Measurements from ENCODE around the gene KMT2E.
"Not testable (repeated sequence)": the region's sequence is repeated elsewhere in the genome, so short reads cannot be mapped to it uniquely, and the experiment has no call there.

The KMT2E gene

DNA sequence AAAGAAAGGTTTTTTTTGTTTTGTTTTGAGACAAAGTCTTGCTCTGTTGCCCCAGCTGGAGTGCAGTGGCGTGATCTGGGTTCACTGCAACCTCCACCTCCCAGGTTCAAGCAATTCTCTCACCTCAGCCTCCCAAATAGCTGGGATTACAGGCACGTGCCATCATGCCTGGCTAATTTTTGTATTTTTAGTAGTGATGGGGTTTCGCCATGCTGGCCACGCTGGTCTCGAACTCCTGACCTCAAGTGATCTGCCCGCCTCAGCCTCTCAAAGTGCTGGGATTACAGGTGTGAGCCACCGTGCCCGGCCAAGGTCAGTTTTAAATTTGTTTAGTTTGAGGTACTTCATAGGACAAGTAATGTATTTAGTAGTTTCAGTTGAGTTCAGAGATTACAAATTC, 9.0 kb upstream of the KMT2E start:
- Mint-ChIP-seq H3K4me3 (peak overlapping the region; percentile 19), H3K36me3 (ENCODE audit: insufficient read depth) (peaks cover 19% of the 10 kb centered on the region), H3K4me1 (peaks cover 76% of the 10 kb centered on the region)
- ATAC-seq (replicated peaks; ENCODE audit: extremely low read depth, poor library complexity, severe bottlenecking); DNase-seq (ENCODE audit: low spot score in 2 of 2); H3K27ac Mint-ChIP-seq (ENCODE audit: low read depth); H3K9me3 Mint-ChIP-seq; H3K27me3 Mint-ChIP-seq: not testable (repeated sequence)

DNA sequence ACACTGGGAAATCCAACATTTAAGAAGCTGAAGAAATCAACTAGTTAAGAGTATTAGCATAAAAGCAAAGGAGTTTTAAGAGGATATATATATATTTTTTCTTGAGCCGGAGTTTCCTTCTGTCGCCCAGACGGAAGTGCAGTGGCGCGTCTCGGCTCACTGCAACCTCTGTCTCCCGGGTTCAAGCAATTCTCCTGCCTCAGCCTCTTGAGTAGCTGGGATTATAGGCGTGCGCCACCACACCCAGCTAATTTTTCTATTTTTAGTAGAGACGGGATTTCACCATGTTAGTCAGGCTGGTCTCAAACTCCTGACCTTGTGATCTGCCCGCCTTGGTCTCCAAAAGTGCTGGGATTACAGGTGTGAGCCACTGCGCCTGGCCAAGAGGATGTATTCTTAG, 8.5 kb upstream of the KMT2E start:
- not testable (repeated sequence) for DNase-seq (ENCODE audit: low spot score in 2 of 2); H3K27ac Mint-ChIP-seq (ENCODE audit: low read depth); H3K27me3 Mint-ChIP-seq; ATAC-seq (replicated peaks; ENCODE audit: extremely low read depth, poor library complexity, severe bottlenecking); H3K9me3 Mint-ChIP-seq
- Mint-ChIP-seq H3K4me1 (peaks cover 76% of the 10 kb centered on the region), H3K36me3 (ENCODE audit: insufficient read depth) (peaks cover 22% of the 10 kb centered on the region), H3K4me3 (peak overlapping the region; percentile 36)

DNA sequence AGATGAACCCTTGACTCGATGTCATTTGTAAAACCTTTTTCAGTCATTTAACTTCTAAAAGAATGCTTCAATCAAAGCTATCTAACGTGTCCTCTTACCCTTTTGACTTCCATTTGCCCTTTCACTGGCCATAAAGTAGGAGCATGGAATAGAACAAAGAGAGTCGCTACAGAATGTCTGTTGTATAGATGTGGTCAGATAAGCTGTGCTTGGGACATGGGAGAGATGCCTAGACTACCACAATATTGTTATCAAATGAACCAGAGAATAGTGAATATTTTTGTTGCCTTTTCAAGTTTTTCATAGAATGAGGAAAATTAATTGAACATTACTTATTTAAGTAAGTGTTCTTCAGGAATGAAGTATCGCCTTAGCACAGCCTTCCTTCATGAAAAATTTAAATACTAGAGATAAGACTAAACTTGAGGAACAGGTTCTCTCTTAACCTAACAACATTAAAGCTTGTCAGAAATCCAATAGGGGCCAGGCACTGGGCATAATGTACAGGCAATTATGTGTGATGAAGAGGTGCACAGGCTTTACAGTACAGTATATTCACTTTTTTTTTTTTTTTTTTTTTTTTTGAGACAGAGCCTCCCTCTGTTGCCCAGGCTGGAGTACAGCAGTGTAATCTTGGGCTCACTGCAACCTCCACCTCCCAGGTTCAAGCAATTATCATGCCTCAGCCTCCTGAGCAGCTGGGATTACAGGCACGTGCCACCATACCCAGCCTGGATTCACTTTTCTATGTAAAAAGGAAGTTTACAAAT, 7.5 kb upstream of the KMT2E start:
- peak overlapping the region; percentile 73 for H3K27ac Mint-ChIP-seq (ENCODE audit: low read depth)
- peaks cover 29% of the 10 kb centered on the region for H3K36me3 Mint-ChIP-seq (ENCODE audit: insufficient read depth)
- ATAC-seq (replicated peaks; ENCODE audit: extremely low read depth, poor library complexity, severe bottlenecking), result peak; percentile 15
- no peak for DNase-seq (ENCODE audit: low spot score in 2 of 2)
- no peaks in the 10 kb centered on the region for H3K27me3 Mint-ChIP-seq
- H3K9me3 Mint-ChIP-seq, result no peaks in the 10 kb centered on the region
- H3K4me3 Mint-ChIP-seq, result peak overlapping the region; percentile 36
- H3K4me1 Mint-ChIP-seq, result peaks cover 70% of the 10 kb centered on the region

DNA sequence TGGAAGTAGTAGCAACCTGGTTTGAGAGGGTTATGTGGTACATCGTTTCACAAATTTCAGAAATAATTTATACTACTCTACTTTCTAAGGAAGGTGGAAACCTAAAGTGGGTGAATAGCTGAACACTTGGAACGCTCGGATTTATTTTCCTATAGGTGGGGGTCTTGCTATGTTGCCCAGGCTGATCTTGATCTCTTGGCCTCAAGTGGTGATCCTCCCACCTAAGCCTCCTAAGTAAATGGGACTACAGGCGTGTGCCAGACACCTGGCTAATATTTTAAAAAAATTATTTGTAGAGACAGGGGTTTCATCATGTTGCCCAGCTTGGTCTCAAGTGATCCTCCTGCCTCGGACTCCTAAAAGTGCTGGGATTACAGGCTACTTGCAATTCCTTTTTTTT, 6.7 kb upstream of the KMT2E start:
- Mint-ChIP-seq H3K9me3 (no peaks in the 10 kb centered on the region), H3K27ac (ENCODE audit: low read depth) (no peak overlapping the region), H3K27me3 (no peaks in the 10 kb centered on the region), H3K4me3 (peak overlapping the region; percentile 98), H3K4me1 (peaks cover 66% of the 10 kb centered on the region), H3K36me3 (ENCODE audit: insufficient read depth) (peaks cover 37% of the 10 kb centered on the region)
- ATAC-seq (replicated peaks; ENCODE audit: extremely low read depth, poor library complexity, severe bottlenecking), result no peak
- DNase-seq (ENCODE audit: low spot score in 2 of 2), result no peak

DNA sequence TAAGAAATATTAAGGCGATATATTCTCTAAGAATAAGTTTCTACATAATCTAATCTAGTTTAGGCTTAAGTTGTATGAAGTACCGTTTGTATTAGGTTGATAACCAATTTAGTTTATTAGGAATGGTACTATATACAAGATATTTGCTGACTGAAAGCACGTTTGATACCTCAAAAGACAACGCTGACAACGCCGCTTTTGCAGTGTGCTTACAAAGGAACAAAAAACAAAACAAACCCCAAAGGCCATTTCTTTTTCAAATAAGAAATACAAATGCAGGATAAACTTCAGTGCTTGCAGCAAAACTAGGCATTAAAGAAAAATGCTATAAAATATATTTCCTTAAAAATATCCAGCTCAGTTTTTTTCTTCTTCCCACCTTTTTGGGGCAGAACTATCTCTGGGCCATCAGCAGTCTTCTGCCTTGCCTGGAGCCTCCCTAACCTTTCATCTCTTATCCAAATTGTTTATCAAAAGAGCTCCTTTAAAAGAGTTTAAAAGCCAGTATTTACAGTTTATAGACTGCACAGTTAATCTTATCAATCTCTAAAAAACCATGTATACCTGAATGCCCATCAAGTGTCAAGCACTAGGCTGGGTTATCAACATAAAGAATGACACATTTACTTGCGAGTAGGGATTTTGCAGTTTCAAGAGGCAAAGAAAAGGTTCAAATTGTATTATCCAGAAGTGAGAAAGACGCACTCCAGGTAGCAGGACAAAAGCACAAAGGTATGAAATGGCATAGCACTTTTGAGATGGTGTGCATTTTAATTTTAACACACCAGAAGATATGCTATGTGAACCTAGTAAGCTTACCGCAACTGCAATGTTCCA, 4.1 kb upstream of the KMT2E start:
- ATAC-seq (replicated peaks; ENCODE audit: extremely low read depth, poor library complexity, severe bottlenecking), result no peak
- peak overlapping the region; percentile 100 for H3K27ac Mint-ChIP-seq (ENCODE audit: low read depth)
- no peak for DNase-seq (ENCODE audit: low spot score in 2 of 2)
- H3K27me3 Mint-ChIP-seq, result no peaks in the 10 kb centered on the region
- no peaks in the 10 kb centered on the region for H3K9me3 Mint-ChIP-seq
- peaks cover 60% of the 10 kb centered on the region for H3K36me3 Mint-ChIP-seq (ENCODE audit: insufficient read depth)
- H3K4me1 Mint-ChIP-seq, result peaks cover 56% of the 10 kb centered on the region
- H3K4me3 Mint-ChIP-seq, result peak overlapping the region; percentile 98

DNA sequence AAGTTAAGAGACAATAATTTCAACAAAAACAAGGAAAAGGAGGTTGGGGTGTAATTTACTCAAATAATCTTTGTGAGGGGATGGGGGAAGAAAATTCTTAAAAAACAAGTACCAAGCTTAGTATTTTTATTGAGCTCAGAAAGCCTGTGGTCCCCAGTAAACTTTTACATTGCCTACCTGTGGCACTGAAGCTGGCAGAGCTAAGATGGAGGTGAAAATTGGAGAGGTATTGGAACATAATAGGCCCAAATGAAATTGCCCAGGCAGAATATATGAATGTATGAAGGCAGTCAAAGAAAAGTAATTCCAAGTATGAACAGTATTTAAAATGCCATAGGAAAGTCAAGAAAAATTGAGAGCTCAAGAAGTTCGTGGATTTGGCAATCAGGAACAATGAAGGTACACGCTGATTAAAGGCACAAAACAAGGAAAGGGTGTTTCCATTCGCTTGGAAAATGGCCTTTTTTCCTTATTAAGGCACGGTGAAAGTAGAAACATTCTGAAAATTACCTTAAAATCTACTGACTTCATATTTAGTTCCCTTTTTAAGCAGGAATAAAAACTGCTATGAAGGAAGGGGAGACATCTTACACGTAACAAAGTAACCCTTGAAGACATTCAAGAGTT, 3.4 kb upstream of the KMT2E start:
- no peak for ATAC-seq (replicated peaks; ENCODE audit: extremely low read depth, poor library complexity, severe bottlenecking)
- Mint-ChIP-seq H3K4me1 (peaks cover 55% of the 10 kb centered on the region), H3K27me3 (no peaks in the 10 kb centered on the region), H3K9me3 (no peaks in the 10 kb centered on the region), H3K27ac (ENCODE audit: low read depth) (peak overlapping the region; percentile 100), H3K36me3 (ENCODE audit: insufficient read depth) (peaks cover 65% of the 10 kb centered on the region), H3K4me3 (peak overlapping the region; percentile 98)
- DNase-seq (ENCODE audit: low spot score in 2 of 2), result no peak

DNA sequence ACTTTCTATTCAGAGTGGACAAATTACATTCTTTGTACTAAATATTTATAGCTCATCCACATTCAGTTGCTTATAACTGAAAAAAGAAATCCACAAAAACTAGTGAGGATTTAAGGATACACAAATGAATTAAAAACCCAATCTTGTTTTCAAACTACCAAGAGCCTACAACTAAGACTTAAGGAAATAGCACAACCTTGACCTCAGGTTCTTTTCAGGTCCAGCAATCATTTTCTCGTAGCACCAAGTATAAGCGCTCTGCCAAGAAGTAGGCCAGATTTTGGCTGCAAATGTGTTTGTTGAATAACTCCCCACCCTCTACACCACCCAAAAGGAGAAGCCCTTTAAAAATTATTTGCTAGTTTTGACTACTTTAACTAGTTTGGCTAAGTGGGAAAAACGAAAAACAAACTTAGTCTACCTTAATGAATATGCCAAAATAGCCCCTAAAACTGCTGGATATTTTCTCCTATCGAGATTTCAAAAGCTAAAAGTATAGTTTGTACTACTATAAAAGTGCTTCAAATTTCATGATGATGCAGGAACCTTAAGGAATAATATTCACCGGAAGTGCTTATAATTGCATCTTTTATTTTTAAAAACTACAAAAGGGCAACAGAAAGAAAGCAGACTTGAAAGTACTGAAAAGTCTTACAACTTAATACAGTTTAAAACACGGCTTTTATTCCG, 2.7 kb upstream of the KMT2E start:
- Mint-ChIP-seq H3K4me3 (peak overlapping the region; percentile 98), H3K36me3 (ENCODE audit: insufficient read depth) (peaks cover 67% of the 10 kb centered on the region), H3K27ac (ENCODE audit: low read depth) (peak overlapping the region; percentile 100), H3K27me3 (no peaks in the 10 kb centered on the region), H3K4me1 (peaks cover 56% of the 10 kb centered on the region), H3K9me3 (no peaks in the 10 kb centered on the region)
- DNase-seq (ENCODE audit: low spot score in 2 of 2) (no peak), ATAC-seq (replicated peaks; ENCODE audit: extremely low read depth, poor library complexity, severe bottlenecking) (no peak)

DNA sequence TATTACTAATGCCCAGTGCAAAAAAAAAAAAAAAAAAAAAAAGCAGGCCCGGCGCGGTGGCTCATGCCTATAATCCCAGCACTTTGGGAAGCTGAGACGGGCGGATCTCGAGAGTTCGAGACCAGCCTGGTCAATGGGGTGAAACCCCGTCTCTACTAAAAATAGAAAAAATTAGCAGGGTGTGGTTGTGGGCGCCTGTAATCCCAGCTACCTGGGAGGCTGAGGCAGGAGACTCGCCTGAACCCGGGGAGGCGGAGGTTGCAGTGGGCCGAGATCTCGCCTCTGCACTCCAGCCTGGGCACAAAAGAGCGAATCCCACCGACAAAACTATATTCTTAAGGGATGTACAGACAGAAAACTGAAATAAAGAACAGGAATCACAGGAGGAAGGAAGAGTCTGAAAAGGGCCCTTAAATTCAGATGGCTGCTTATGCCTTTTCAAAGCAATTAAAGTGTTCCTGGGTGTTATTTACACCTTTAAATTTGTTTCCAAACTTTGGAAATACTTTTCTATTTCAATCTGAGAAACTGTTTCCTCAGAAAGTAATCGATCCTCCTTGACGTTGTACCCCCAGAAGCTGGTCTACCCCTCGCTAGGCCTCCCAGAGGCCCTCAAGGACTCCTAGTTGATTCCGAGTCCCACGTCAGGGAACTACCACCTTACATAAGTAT, 2.0 kb upstream of the KMT2E start:
- H3K36me3 Mint-ChIP-seq (ENCODE audit: insufficient read depth), result peaks cover 65% of the 10 kb centered on the region
- H3K27me3 Mint-ChIP-seq, result no peaks in the 10 kb centered on the region
- no peaks in the 10 kb centered on the region for H3K9me3 Mint-ChIP-seq
- H3K27ac Mint-ChIP-seq (ENCODE audit: low read depth), result peak overlapping the region; percentile 100
- DNase-seq (ENCODE audit: low spot score in 2 of 2) (peak in 1 of 2 donors; percentile 31), ATAC-seq (replicated peaks; ENCODE audit: extremely low read depth, poor library complexity, severe bottlenecking) (no peak)
- H3K4me1 Mint-ChIP-seq, result peaks cover 57% of the 10 kb centered on the region
- H3K4me3 Mint-ChIP-seq, result peak overlapping the region; percentile 98

DNA sequence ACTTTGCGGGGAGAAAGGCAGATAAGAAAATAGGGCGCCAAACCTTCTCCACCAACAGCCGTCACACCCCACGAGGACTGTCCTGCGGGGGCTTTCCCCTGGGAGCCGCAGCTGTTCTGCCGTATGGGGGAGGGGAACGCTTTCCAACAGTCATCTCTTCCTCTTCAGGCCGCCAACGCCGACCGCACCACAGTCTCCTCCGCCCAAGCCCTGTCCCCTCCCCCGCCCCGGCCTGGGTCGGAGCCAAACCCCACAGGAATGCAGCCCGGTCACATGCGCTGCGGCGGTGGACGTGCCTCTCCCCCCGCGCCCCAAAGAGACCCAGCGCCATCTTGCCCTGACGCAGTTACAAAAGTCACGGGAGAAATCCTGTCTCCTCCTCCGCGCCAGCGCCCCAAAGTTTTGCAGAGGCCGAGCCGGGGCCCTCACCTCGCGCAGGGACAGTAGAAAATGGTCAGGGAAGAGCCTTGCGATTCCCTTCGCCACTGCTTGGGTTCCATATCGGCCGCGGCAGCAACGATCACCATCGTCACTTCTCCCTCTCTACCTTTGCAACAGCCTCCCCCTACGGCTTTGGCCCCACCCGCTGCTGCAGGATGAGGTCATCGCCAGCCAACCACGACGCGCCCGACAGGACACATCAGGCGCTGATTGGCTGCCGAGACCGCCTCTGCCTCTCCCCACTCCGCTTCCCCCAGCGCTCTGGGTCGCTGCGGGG, 1.3 kb upstream of the KMT2E start:
- Mint-ChIP-seq H3K4me3 (peak overlapping the region; percentile 98), H3K9me3 (no peaks in the 10 kb centered on the region), H3K36me3 (ENCODE audit: insufficient read depth) (peaks cover 65% of the 10 kb centered on the region), H3K4me1 (peaks cover 59% of the 10 kb centered on the region), H3K27me3 (no peaks in the 10 kb centered on the region), H3K27ac (ENCODE audit: low read depth) (peak overlapping the region; percentile 100)
- DNase-seq (ENCODE audit: low spot score in 2 of 2) (peak; percentile 98 to 100), ATAC-seq (replicated peaks; ENCODE audit: extremely low read depth, poor library complexity, severe bottlenecking) (peak; percentile 69)

DNA sequence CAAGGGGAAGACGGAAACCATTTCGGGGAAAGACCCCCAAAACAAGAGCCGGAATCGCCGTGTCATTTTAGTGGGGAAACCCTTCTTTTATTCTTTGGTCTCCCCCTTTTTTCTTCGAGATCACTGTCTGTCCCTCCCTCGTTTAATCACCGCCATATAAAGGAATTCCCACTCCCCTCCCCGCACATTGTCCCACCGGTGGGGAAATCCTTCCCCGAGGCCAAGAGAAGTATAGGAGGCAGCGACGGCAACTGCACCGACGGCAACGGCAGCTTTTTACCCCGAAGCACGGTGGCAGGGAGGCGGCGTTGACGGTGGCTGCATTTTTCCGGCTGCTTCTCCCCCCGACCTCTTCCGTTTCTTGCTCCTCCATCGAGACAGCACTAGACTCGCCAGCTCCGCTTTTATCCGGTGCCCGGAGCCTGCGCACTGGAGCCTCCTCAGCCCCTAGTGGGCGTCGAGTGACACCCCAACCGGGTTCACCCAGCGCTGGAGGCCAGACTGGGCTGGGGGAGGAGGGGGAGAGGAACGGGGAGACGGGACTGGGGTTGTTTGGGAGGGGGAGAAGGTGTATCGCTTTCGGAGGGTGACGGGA, 687 bp upstream of the KMT2E start:
- Mint-ChIP-seq H3K4me3 (peak overlapping the region; percentile 98), H3K27ac (ENCODE audit: low read depth) (peak overlapping the region; percentile 100), H3K4me1 (peaks cover 56% of the 10 kb centered on the region), H3K9me3 (no peaks in the 10 kb centered on the region), H3K27me3 (no peaks in the 10 kb centered on the region), H3K36me3 (ENCODE audit: insufficient read depth) (peaks cover 61% of the 10 kb centered on the region)
- peak; percentile 60 for ATAC-seq (replicated peaks; ENCODE audit: extremely low read depth, poor library complexity, severe bottlenecking)
- DNase-seq (ENCODE audit: low spot score in 2 of 2), result peak; percentile 90 to 96

DNA sequence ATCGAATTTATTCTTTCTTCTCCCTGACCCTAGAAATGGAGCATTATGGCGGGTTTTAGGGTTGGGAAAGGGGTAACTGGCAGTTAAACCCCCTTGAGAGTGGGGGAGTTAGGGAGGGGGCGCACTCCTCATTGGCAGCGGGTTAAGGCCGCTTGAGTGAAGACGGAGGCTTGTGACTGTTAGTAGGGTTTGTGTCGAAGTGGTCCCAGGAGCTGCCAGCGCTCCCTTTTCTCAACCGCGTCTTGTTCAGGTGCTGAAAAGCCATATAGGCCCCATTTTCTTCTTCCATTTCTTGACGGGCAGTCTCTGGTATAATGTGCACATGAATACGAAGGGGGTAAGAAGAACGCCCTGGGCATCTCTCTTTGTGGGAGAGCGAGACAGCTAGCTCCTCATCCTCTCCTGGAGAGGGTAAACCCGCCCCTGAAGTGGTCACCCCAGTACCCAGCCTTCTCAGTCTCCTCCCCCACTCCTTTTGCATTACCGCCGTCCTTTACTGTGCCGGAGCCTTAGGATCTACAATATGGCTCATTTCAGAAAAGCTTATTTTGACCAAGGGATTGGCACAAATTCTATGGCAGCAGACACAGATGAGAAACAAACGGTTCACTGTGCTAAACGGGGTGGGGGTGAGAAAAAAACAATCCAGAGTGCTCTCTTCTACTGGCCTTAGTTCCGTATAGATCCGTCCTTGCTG, 836 bp downstream of the KMT2E start:
- DNase-seq (ENCODE audit: low spot score in 2 of 2), result peak; percentile 35 to 45
- peaks cover 54% of the 10 kb centered on the region for H3K36me3 Mint-ChIP-seq (ENCODE audit: insufficient read depth)

More for the DNA sequence above, 836 bp downstream of the KMT2E start:
- H3K4me1 Mint-ChIP-seq, result peaks cover 48% of the 10 kb centered on the region
- no peak for ATAC-seq (replicated peaks; ENCODE audit: extremely low read depth, poor library complexity, severe bottlenecking)
- H3K4me3 Mint-ChIP-seq, result peak overlapping the region; percentile 98
- H3K27ac Mint-ChIP-seq (ENCODE audit: low read depth), result peak overlapping the region; percentile 100
- H3K9me3 Mint-ChIP-seq, result no peaks in the 10 kb centered on the region
- H3K27me3 Mint-ChIP-seq, result no peaks in the 10 kb centered on the region

All from central memory CD8-positive, alpha-beta T cell (primary cell).